ENCODE data around the gene SHROOM1. TPM values are rescaled to one million over a fixed set of nuclear protein-coding genes. Genes with fewer than 3 reads are reported as not detected.

Gene SHROOM1
- total RNA-seq, 4 donors from 2014 or later = 4.5 to 21.2 (median 13.1) TPM

GRCh38 chr5:132778856-132779255 is 51.6 kb downstream of the SHROOM1 start:
- no peaks in the 10 kb centered on the region for H3K9me3 ChIP-seq
- H3K27ac ChIP-seq (replicated peaks in 1 of 4) = no peak overlapping the region
- H3K36me3 ChIP-seq = no peaks in the 10 kb centered on the region
- WGBS = 76% methylated on average over 5 of the region's 5 CpGs
- intact Hi-C loops (cut with DNase I) = loop anchor here (5.0 kb wide), 2 partner anchors 42 to 43 kb away; partner anchors contain the start of gene KIF3A
- H3K4me3 ChIP-seq = no peak overlapping the region
- H3K27me3 ChIP-seq = no peaks in the 10 kb centered on the region
- H3K4me1 ChIP-seq = peaks cover 20 to 40% (median 37%) of the 10 kb centered on the region in 4 donors
- no peak for TF ChIP-seq POLR2A (IDR thresholded peaks at IDR 0.05; ENCODE audit: low read depth)
- no peak for TF ChIP-seq EP300 (IDR thresholded peaks at IDR 0.05)
- no peak for TF ChIP-seq POLR2AphosphoS5 (IDR thresholded peaks at IDR 0.05)
- TF ChIP-seq CTCF (IDR thresholded peaks at IDR 0.05) = no peak
- DNase-seq (ENCODE audit: extremely low spot score) = no peak

- peak overlapping the region; percentile 79 to 88 (median 84) for H3K27ac ChIP-seq (replicated peaks in 1 of 4)
- no peaks in the 10 kb centered on the region for H3K27me3 ChIP-seq
- H3K4me3 ChIP-seq = peak overlapping the region; percentile 87 to 95 (median 90)
- DNase-seq (ENCODE audit: extremely low spot score) = no peak
- WGBS = 66% methylated on average over 4 of the region's 4 CpGs
- TF ChIP-seq POLR2A (IDR thresholded peaks at IDR 0.05; ENCODE audit: low read depth) (no peak), CTCF (IDR thresholded peaks at IDR 0.05) (no peak), POLR2AphosphoS5 (IDR thresholded peaks at IDR 0.05) (no peak)
- H3K9me3 ChIP-seq = no peaks in the 10 kb centered on the region
- H3K4me1 ChIP-seq = peaks cover 23 to 48% (median 43%) of the 10 kb centered on the region in 4 donors
- intact Hi-C loops (cut with DNase I) = loop anchor here (5.0 kb wide), 2 partner anchors 41 to 44 kb away; partner anchors contain the start of gene KIF3A
- no peaks in the 10 kb centered on the region for H3K36me3 ChIP-seq
These were observed 52.3 kb downstream of the SHROOM1 start for GRCh38 chr5:132778129-132778528.

- intact Hi-C loops (cut with DNase I) = loop anchor here (5.0 kb wide), 2 partner anchors 40 to 45 kb away; partner anchors contain the start of gene KIF3A
- no peaks in the 10 kb centered on the region for H3K9me3 ChIP-seq
- peak within 1 kb of the TSS; percentile 79 to 88 (median 84) for H3K27ac ChIP-seq (replicated peaks in 1 of 4)
- H3K4me3 ChIP-seq = peak within 1 kb of the TSS; percentile 87 to 95 (median 90)
- H3K36me3 ChIP-seq = no peaks in the 10 kb centered on the region
- DNase-seq (ENCODE audit: extremely low spot score) = no peak
- TF ChIP-seq POLR2AphosphoS5 (IDR thresholded peaks at IDR 0.05) = peak; percentile 18 to 49
- no peak for TF ChIP-seq POLR2A (IDR thresholded peaks at IDR 0.05; ENCODE audit: low read depth)
- H3K27me3 ChIP-seq = no peaks in the 10 kb centered on the region
- peaks cover 30 to 54% (median 48%) of the 10 kb centered on the region in 4 donors for H3K4me1 ChIP-seq
- 7% methylated on average over 4 of the region's 82 CpGs for WGBS
These were observed 53.0 kb downstream of the SHROOM1 start, which contains the start of gene SEPTIN8 for GRCh38 chr5:132777209-132778069. TSS of gene SEPTIN8 (minus strand) at chr5:132777239. CDS start at chr5:132777137, 102 bp downstream.

GRCh38 chr5:132776938-132777208 is 53.6 kb downstream of the SHROOM1 start:
- Histone ChIP-seq H3K27ac (replicated peaks in 1 of 4) (peak overlapping the region; percentile 79 to 88 (median 84)), H3K27me3 (no peaks in the 10 kb centered on the region), H3K9me3 (no peaks in the 10 kb centered on the region), H3K36me3 (no peaks in the 10 kb centered on the region), H3K4me3 (peak overlapping the region; percentile 87 to 95 (median 90)), H3K4me1 (peaks cover 36 to 60% (median 54%) of the 10 kb centered on the region in 4 donors)
- WGBS = no CpG with 5 or more reads among the region's 40 CpGs
- intact Hi-C loops (cut with DNase I) = loop anchor here (5.0 kb wide), 2 partner anchors 40 to 45 kb away; partner anchors contain the start of gene KIF3A
- TF ChIP-seq POLR2AphosphoS5 (IDR thresholded peaks at IDR 0.05) (no peak), POLR2A (IDR thresholded peaks at IDR 0.05; ENCODE audit: low read depth) (no peak), CTCF (IDR thresholded peaks at IDR 0.05) (no peak), EP300 (IDR thresholded peaks at IDR 0.05) (no peak)
- no peak for DNase-seq (ENCODE audit: extremely low spot score)

Measured in esophagus muscularis mucosa (tissue), 4 donors.